ENCODE measurements around the gene TBC1D14. TPM values are rescaled to one million over a fixed set of nuclear protein-coding genes. Genes with fewer than 3 reads are reported as not detected.

TBC1D14 gene
- total and polyA plus RNA-seq, 2 of the 4 experiments (the other 2 are of a cell fraction), result 31.7 to 40.7 TPM

DNA sequence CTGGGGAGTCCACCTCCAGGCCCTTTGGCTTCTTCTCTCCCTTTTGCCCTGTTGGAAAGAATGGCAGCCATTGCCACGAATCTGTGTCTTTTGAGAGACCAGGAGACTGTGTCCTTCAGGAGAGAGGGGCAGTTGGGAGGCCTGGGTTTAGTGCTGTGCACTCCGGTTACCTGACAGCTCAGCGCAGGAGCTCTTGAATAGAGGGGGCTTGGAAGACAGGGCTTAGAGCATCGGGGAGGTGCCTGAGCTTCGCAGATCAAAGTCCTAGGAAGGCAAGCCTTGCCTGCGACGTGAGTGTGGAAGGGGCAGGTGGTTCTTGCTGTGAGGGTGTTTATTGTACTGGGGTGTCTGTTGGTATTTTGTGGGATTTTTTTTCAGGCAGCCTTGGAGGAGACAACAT, 91.6 kb downstream of the TBC1D14 start:
- ATAC-seq (ENCODE audit: low read depth), result no peak
- intact Hi-C loops (cut with micrococcal nuclease), result no loop called here

More for the DNA sequence above, 91.6 kb downstream of the TBC1D14 start:
- dilution Hi-C loops (cut with HindIII; ENCODE audit: low sequenced_read_pairs, unreplicated experiment), result no loop called here
- H2BK120ac ChIP-seq (ENCODE audit: low read depth, low read length), result no peak overlapping the region
- H4K91ac ChIP-seq (ENCODE audit: insufficient read depth, low read depth, low read length), result no peak overlapping the region
- no peak overlapping the region for H2BK20ac ChIP-seq (ENCODE audit: low read depth, low read length)
- H3K9ac ChIP-seq (ENCODE audit: low read depth, low read length), result no peak overlapping the region
- H3K27ac ChIP-seq (ENCODE audit: insufficient read depth, low read length), result no peak overlapping the region
- no peak overlapping the region for H2AK5ac ChIP-seq (ENCODE audit: low read depth, low read length)
- H3K9me1 ChIP-seq (ENCODE audit: insufficient read depth, low read length), result no peaks in the 10 kb centered on the region; the same call in 1 of the 2 replicates
- no peak overlapping the region for H3K4ac ChIP-seq (ENCODE audit: low read depth, low read length)
- 96% methylated on average over 6 of the region's 7 CpGs; no CpG with 5 or more reads in 1 of the 2 experiments for WGBS, 2 experiments (ENCODE audit: extremely low coverage in 2 of 2, insufficient read length in 1 of 2)
- H4K8ac ChIP-seq (ENCODE audit: low read depth in 2 of 2, low read length in 2 of 2), result no peak overlapping the region
- no peaks in the 10 kb centered on the region for H3K4me1 ChIP-seq (ENCODE audit: control insufficient read depth, insufficient read depth, low read length)
- H2AK9ac ChIP-seq (replicated peaks; ENCODE audit: low read depth, low read length, poor library complexity), result no peak overlapping the region
- no peaks in the 10 kb centered on the region for H4K20me1 ChIP-seq (ENCODE audit: insufficient read depth, low read length)
- no peak overlapping the region for H3K4me2 ChIP-seq (ENCODE audit: low read depth, low read length)
- no peak overlapping the region for H3K4me3 ChIP-seq (ENCODE audit: insufficient read depth, low read depth, low read length)
- no peak overlapping the region for H3K18ac ChIP-seq (ENCODE audit: low read depth, low read length)
- H2AFZ ChIP-seq (replicated peaks; ENCODE audit: low read length, poor library complexity), result no peak overlapping the region
- H3K79me1 ChIP-seq (ENCODE audit: low read depth in 1 of 2, low read length in 2 of 2), result peaks cover 11 to 28% of the 10 kb centered on the region in 2 experiments; a peak in 3 of 4 replicates
- H3K23ac ChIP-seq (ENCODE audit: low read depth, low read length), result no peak overlapping the region
- DNase-seq, result no peak
- TF ChIP-seq SMC3 (IDR thresholded peaks at IDR 0.05; ENCODE audit: low read depth, low read length) (no peak), MAZ (IDR thresholded peaks at IDR 0.05; ENCODE audit: borderline replicate concordance, low read depth, low read length) (no peak), RFX5 (IDR thresholded peaks at IDR 0.05; ENCODE audit: low read depth, low read length) (no peak), MXI1 (IDR thresholded peaks at IDR 0.05; ENCODE audit: borderline replicate concordance, low read depth, low read length) (no peak), CEBPB (IDR thresholded peaks at IDR 0.05; ENCODE audit: low read depth, low read length) (no peak), RCOR1 (IDR thresholded peaks at IDR 0.05; ENCODE audit: insufficient replicate concordance, low read length) (no peak), FOS (IDR thresholded peaks at IDR 0.05; ENCODE audit: low read depth, low read length) (no peak), MAFK (IDR thresholded peaks at IDR 0.05; ENCODE audit: low read depth, low read length) (no peak), RAD21 (IDR thresholded peaks at IDR 0.05; ENCODE audit: low read length) (no peak), CHD1 (IDR thresholded peaks at IDR 0.05; ENCODE audit: low read depth, low read length) (no peak)
- TF ChIP-seq, protein P1, sequence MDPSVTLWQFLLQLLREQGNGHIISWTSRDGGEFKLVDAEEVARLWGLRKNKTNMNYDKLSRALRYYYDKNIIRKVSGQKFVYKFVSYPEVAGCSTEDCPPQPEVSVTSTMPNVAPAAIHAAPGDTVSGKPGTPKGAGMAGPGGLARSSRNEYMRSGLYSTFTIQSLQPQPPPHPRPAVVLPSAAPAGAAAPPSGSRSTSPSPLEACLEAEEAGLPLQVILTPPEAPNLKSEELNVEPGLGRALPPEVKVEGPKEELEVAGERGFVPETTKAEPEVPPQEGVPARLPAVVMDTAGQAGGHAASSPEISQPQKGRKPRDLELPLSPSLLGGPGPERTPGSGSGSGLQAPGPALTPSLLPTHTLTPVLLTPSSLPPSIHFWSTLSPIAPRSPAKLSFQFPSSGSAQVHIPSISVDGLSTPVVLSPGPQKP (IDR thresholded peaks at IDR 0.05; ENCODE audit: borderline replicate concordance, low read depth, low read length), result no peak
- TF ChIP-seq, protein P2, sequence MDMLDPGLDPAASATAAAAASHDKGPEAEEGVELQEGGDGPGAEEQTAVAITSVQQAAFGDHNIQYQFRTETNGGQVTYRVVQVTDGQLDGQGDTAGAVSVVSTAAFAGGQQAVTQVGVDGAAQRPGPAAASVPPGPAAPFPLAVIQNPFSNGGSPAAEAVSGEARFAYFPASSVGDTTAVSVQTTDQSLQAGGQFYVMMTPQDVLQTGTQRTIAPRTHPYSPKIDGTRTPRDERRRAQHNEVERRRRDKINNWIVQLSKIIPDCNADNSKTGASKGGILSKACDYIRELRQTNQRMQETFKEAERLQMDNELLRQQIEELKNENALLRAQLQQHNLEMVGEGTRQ (IDR thresholded peaks at IDR 0.05; ENCODE audit: low read depth, low read length), result no peak
- TF ChIP-seq, protein P3, sequence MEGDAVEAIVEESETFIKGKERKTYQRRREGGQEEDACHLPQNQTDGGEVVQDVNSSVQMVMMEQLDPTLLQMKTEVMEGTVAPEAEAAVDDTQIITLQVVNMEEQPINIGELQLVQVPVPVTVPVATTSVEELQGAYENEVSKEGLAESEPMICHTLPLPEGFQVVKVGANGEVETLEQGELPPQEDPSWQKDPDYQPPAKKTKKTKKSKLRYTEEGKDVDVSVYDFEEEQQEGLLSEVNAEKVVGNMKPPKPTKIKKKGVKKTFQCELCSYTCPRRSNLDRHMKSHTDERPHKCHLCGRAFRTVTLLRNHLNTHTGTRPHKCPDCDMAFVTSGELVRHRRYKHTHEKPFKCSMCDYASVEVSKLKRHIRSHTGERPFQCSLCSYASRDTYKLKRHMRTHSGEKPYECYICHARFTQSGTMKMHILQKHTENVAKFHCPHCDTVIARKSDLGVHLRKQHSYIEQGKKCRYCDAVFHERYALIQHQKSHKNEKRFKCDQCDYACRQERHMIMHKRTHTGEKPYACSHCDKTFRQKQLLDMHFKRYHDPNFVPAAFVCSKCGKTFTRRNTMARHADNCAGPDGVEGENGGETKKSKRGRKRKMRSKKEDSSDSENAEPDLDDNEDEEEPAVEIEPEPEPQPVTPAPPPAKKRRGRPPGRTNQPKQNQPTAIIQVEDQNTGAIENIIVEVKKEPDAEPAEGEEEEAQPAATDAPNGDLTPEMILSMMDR (conservative IDR thresholded peaks at IDR 0.05; ENCODE audit: low read depth, low read length), result no peak
- no peak overlapping the region for H3K56ac ChIP-seq (ENCODE audit: extremely low read depth, insufficient read depth, low read length)
- H2BK5ac ChIP-seq (ENCODE audit: low read depth, low read length, poor library complexity, severe bottlenecking), result no peak overlapping the region
- no peaks in the 10 kb centered on the region for H3K9me3 ChIP-seq (ENCODE audit: control insufficient read depth, insufficient read depth, low read length)
- POLR2A ChIA-PET (ENCODE audit: unreplicated experiment), result no interaction called here
- H2BK15ac ChIP-seq (ENCODE audit: low read depth, low read length), result no peak overlapping the region
- no peak overlapping the region for H3K14ac ChIP-seq (replicated peaks; ENCODE audit: low read depth, low read length)
- CTCF ChIA-PET, result no interaction called here
- in situ Hi-C loops (cut with MboI; ENCODE audit: low sequenced_read_pairs), result no loop called here
- peaks cover 55% of the 10 kb centered on the region for H3K36me3 ChIP-seq (ENCODE audit: control insufficient read depth, insufficient read depth, low read length)
- H3K27me3 ChIP-seq (ENCODE audit: control insufficient read depth, insufficient read depth, low read length), result no peaks in the 10 kb centered on the region
- H4K5ac ChIP-seq (ENCODE audit: low read depth, low read length), result no peak overlapping the region
- BruUV-seq (replicated peaks), result no TSS peak
